ENCODE data around the gene METTL18. TPM values are rescaled to one million over a fixed set of nuclear protein-coding genes. Genes with fewer than 3 reads are reported as not detected.

The METTL18 gene
- polyA plus RNA-seq, 3 donors = 0.68 to 2.5 (median 2.3) TPM

DNA sequence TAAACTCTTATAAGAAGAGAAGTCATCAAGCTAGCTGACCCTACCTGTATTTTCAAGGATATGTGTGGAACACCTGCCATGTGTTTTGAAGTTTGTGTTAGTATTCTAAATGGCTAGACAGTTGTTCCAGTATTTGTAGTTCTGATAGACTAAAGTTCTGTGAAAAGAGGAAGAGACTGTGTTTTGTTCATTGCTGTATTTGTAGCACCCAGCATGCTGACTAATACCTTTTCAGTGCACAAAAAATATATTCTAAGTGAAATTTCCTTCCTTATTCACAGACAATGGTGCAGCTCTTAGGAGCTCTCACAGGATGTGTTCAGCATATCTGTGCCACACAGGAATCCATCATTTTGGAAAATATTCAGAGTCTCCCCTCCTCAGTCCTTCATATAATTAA is 8.2 kb upstream of the METTL18 start:
- Histone ChIP-seq H3K9me3 (replicated peaks in 1 of 2; ENCODE audit: control insufficient read depth in 1 of 2, insufficient read depth in 1 of 2, low read length in 2 of 2) (no peaks in the 10 kb centered on the region), H3K9ac (ENCODE audit: insufficient read depth, low read length, poor library complexity, severe bottlenecking) (no peak overlapping the region), H3K4me3 (replicated peaks in 1 of 3; ENCODE audit: low read depth in 2 of 3, low read length in 3 of 3) (no peak overlapping the region), H3K4me2 (replicated peaks; ENCODE audit: extremely low read depth, low read length, poor library complexity, severe bottlenecking) (no peak overlapping the region), H2AFZ (ENCODE audit: insufficient read depth, low read depth, low read length, poor library complexity, severe bottlenecking) (no peak overlapping the region), H4K20me1 (ENCODE audit: insufficient read depth, low read length) (no peaks in the 10 kb centered on the region), H3K27ac (ENCODE audit: low read depth in 1 of 2, low read length in 2 of 2) (peak overlapping the region in 1 of 2 donors; percentile 9), H3K27me3 (ENCODE audit: control insufficient read depth in 2 of 2, insufficient read depth in 2 of 2, low read length in 2 of 2) (no peaks in the 10 kb centered on the region), H3K4me1 (ENCODE audit: control insufficient read depth in 1 of 2, insufficient read depth in 2 of 2, low read length in 2 of 2) (peaks cover 5 to 8% of the 10 kb centered on the region in 2 donors), H3K79me2 (ENCODE audit: insufficient read depth, low read length) (peaks cover 19% of the 10 kb centered on the region), H3K36me3 (replicated peaks in 1 of 2; ENCODE audit: control insufficient read depth in 1 of 2, insufficient read depth in 2 of 2, low read length in 2 of 2) (peaks cover 32 to 48% of the 10 kb centered on the region in 2 donors)
- H3K4me1 Mint-ChIP-seq = peaks cover 8% of the 10 kb centered on the region
- no peak overlapping the region for H3K4me3 Mint-ChIP-seq
- H3K27me3 Mint-ChIP-seq (ENCODE audit: low read depth in 3 of 3) = no peaks in the 10 kb centered on the region
- TF ChIP-seq, protein P1, sequence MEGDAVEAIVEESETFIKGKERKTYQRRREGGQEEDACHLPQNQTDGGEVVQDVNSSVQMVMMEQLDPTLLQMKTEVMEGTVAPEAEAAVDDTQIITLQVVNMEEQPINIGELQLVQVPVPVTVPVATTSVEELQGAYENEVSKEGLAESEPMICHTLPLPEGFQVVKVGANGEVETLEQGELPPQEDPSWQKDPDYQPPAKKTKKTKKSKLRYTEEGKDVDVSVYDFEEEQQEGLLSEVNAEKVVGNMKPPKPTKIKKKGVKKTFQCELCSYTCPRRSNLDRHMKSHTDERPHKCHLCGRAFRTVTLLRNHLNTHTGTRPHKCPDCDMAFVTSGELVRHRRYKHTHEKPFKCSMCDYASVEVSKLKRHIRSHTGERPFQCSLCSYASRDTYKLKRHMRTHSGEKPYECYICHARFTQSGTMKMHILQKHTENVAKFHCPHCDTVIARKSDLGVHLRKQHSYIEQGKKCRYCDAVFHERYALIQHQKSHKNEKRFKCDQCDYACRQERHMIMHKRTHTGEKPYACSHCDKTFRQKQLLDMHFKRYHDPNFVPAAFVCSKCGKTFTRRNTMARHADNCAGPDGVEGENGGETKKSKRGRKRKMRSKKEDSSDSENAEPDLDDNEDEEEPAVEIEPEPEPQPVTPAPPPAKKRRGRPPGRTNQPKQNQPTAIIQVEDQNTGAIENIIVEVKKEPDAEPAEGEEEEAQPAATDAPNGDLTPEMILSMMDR (IDR thresholded peaks at IDR 0.05) = no peak
- intact Hi-C loops (cut with micrococcal nuclease) = loop anchor here in 1 of 2 donors (10.0 kb wide), 1 partner anchor 218 kb away; the partner anchor contains the start of gene F5
- no peaks in the 10 kb centered on the region for H3K9me3 Mint-ChIP-seq
- peak overlapping the region in 3 of 7 donors; percentile 54 to 78 (median 74) for H3K27ac Mint-ChIP-seq
- peaks cover 30 to 51% of the 10 kb centered on the region in 2 donors for H3K36me3 Mint-ChIP-seq
- peak; percentile 16 to 25 (median 19) for DNase-seq

DNA sequence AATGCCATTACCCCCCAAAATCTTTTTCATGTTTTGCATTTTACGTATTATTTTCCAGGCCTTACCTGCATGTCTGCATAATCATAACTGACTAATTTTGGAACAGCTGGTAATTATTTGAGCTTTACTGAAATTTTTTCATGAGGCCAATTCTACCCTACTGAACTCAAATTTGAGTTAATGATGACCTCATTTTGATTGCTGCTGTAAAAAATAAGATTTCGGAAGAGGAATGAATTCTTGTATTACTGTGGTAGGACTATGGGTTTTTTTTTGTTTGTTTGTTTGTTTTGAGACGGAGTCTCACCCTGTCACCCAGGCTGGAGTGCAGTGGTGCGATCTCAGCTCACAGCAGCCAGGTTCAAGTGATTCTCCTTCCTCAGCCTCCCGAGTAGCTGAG is 2.6 kb upstream of the METTL18 start:
- Mint-ChIP-seq H3K9me3 (no peaks in the 10 kb centered on the region), H3K27ac (no peak overlapping the region), H3K4me3 (no peak overlapping the region), H3K36me3 (peaks cover 9 to 18% of the 10 kb centered on the region in 2 donors), H3K27me3 (ENCODE audit: low read depth in 3 of 3) (no peaks in the 10 kb centered on the region), H3K4me1 (peaks cover 19% of the 10 kb centered on the region)
- no peaks in the 10 kb centered on the region for H4K20me1 ChIP-seq (ENCODE audit: insufficient read depth, low read length)
- WGBS (ENCODE audit: insufficient coverage) = 70% methylated on average over 2 of the region's 5 CpGs
- no peaks in the 10 kb centered on the region for H3K9me3 ChIP-seq (replicated peaks in 1 of 2; ENCODE audit: control insufficient read depth in 1 of 2, insufficient read depth in 1 of 2, low read length in 2 of 2)
- H3K4me3 ChIP-seq (replicated peaks in 1 of 3; ENCODE audit: low read depth in 2 of 3, low read length in 3 of 3) = no peak overlapping the region
- intact Hi-C loops (cut with micrococcal nuclease) = loop anchor here (10.0 kb wide), 2 partner anchors 192 to 212 kb away; partner anchors contain the start of gene F5 (in 1 of the 2)
- H3K4me2 ChIP-seq (replicated peaks; ENCODE audit: extremely low read depth, low read length, poor library complexity, severe bottlenecking) = no peak overlapping the region
- H3K27ac ChIP-seq (ENCODE audit: low read depth in 1 of 2, low read length in 2 of 2) = no peak overlapping the region
- H3K4me1 ChIP-seq (ENCODE audit: control insufficient read depth in 1 of 2, insufficient read depth in 2 of 2, low read length in 2 of 2) = peaks cover 14 to 15% of the 10 kb centered on the region in 2 donors
- peaks cover 65% of the 10 kb centered on the region for H3K79me2 ChIP-seq (ENCODE audit: insufficient read depth, low read length)
- peaks cover 6 to 12% of the 10 kb centered on the region in 2 donors for H3K36me3 ChIP-seq (replicated peaks in 1 of 2; ENCODE audit: control insufficient read depth in 1 of 2, insufficient read depth in 2 of 2, low read length in 2 of 2)
- no peaks in the 10 kb centered on the region for H3K27me3 ChIP-seq (ENCODE audit: control insufficient read depth in 2 of 2, insufficient read depth in 2 of 2, low read length in 2 of 2)
- no peak overlapping the region for H3K9ac ChIP-seq (ENCODE audit: insufficient read depth, low read length, poor library complexity, severe bottlenecking)
- no peak for DNase-seq
- no peak overlapping the region for H2AFZ ChIP-seq (ENCODE audit: insufficient read depth, low read depth, low read length, poor library complexity, severe bottlenecking)
- TF ChIP-seq, protein P1 (IDR thresholded peaks at IDR 0.05) = no peak
